Epithelial cell of prostate (primary cell): ENCODE data around the gene APOC3.
"Not testable (repeated sequence)": the region's sequence is repeated elsewhere in the genome, so short reads cannot be mapped to it uniquely, and the experiment has no call there.

Source experiments
- DNase-seq: peaks from one replicate; pipeline ENCODE4 v3.0.0-alpha.2; 2011; ENCODE audit warnings: low read depth, low spot score
- H3K27ac ChIP-seq: fragments of 450-650 bp; 2 replicates; pipeline ENCODE4 v1.5.1; 2017; ENCODE audit warnings: mild to moderate bottlenecking

APOC3 gene

GRCh38 chr11:116801662-116802061, 28.0 kb upstream of the APOC3 start:
- DNase-seq, H3K27ac ChIP-seq: not testable (repeated sequence)

GRCh38 chr11:116804001-116804400, 25.7 kb upstream of the APOC3 start:
- DNase-seq: no peak
- H3K27ac ChIP-seq: no peak overlapping the region

- H3K27ac ChIP-seq: no peak overlapping the region
- no peak for DNase-seq
Measured at GRCh38 chr11:116807601-116808261, 22.0 kb upstream of the APOC3 start.

GRCh38 chr11:116808262-116809175, 21.2 kb upstream of the APOC3 start:
- peak; percentile 16 for DNase-seq
- peak overlapping the region; percentile 8 for H3K27ac ChIP-seq

- no peak for DNase-seq
- no peak overlapping the region for H3K27ac ChIP-seq
Measured at GRCh38 chr11:116811194-116811593, 18.5 kb upstream of the APOC3 start.

- no peak for DNase-seq
- H3K27ac ChIP-seq: no peak overlapping the region
Measured at GRCh38 chr11:116812109-116812508, 17.6 kb upstream of the APOC3 start.

- DNase-seq: no peak
- no peak overlapping the region for H3K27ac ChIP-seq
Measured at GRCh38 chr11:116813170-116813569, 16.5 kb upstream of the APOC3 start.

GRCh38 chr11:116813781-116814471, 15.8 kb upstream of the APOC3 start:
- DNase-seq: no peak
- no peak overlapping the region for H3K27ac ChIP-seq

GRCh38 chr11:116814502-116814901, 15.2 kb upstream of the APOC3 start:
- H3K27ac ChIP-seq: no peak overlapping the region
- DNase-seq: no peak

GRCh38 chr11:116819049-116819448, 10.7 kb upstream of the APOC3 start:
- no peak for DNase-seq
- H3K27ac ChIP-seq: no peak overlapping the region

GRCh38 chr11:116821050-116821918, 8.4 kb upstream of the APOC3 start:
- DNase-seq: no peak
- H3K27ac ChIP-seq: no peak overlapping the region

GRCh38 chr11:116822575-116822974, 7.1 kb upstream of the APOC3 start:
- no peak overlapping the region for H3K27ac ChIP-seq
- no peak for DNase-seq

GRCh38 chr11:116823031-116823843, 6.5 kb upstream of the APOC3 start, which contains the start of gene APOA4:
Gene APOA4 (minus strand): TSS chr11:116823304. CDS start chr11:116823191, 113 bp downstream.
- DNase-seq: no peak
- H3K27ac ChIP-seq: no peak within 1 kb of the TSS

GRCh38 chr11:116825434-116825833, 4.3 kb upstream of the APOC3 start:
- DNase-seq: no peak
- H3K27ac ChIP-seq: no peak overlapping the region

GRCh38 chr11:116825854-116826750, 3.6 kb upstream of the APOC3 start:
- DNase-seq: no peak
- H3K27ac ChIP-seq: no peak overlapping the region

GRCh38 chr11:116826751-116827431, 2.8 kb upstream of the APOC3 start:
- no peak for DNase-seq
- H3K27ac ChIP-seq: no peak overlapping the region

GRCh38 chr11:116827461-116827860, 2.2 kb upstream of the APOC3 start:
- no peak overlapping the region for H3K27ac ChIP-seq
- no peak for DNase-seq
